ENCODE data around the gene G3BP2. TPM values are rescaled to one million over a fixed set of nuclear protein-coding genes. Genes with fewer than 3 reads are reported as not detected.

G3BP2 gene
- total RNA-seq, 1 donor from 2014 or later, result 175 TPM

GRCh38 chr4:75702919-75703411, 29.8 kb upstream of the G3BP2 start:
- Mint-ChIP-seq H3K36me3 (no peaks in the 10 kb centered on the region), H3K27ac (no peak overlapping the region), H3K9me3 (no peaks in the 10 kb centered on the region), H3K4me1 (peaks cover 4% of the 10 kb centered on the region), H3K27me3 (ENCODE audit: low read depth) (no peaks in the 10 kb centered on the region), H3K4me3 (no peak overlapping the region)
- no peak for DNase-seq (ENCODE audit: low spot score in 2 of 2, unreplicated experiment in 2 of 2)
- no peak for TF ChIP-seq CTCF (IDR thresholded peaks at IDR 0.05; ENCODE audit: unreplicated experiment)

GRCh38 chr4:75699299-75699698, 26.1 kb upstream of the G3BP2 start:
- no peaks in the 10 kb centered on the region for H3K4me1 Mint-ChIP-seq
- no peak for DNase-seq (ENCODE audit: low spot score in 2 of 2, unreplicated experiment in 2 of 2)
- no peak overlapping the region for H3K27ac Mint-ChIP-seq

GRCh38 chr4:75698963-75699228, 25.7 kb upstream of the G3BP2 start:
- peaks cover 3% of the 10 kb centered on the region for H3K9me3 Mint-ChIP-seq
- no peaks in the 10 kb centered on the region for H3K4me1 Mint-ChIP-seq
- H3K27ac Mint-ChIP-seq, result no peak overlapping the region
- no peaks in the 10 kb centered on the region for H3K27me3 Mint-ChIP-seq (ENCODE audit: low read depth)
- TF ChIP-seq CTCF (IDR thresholded peaks at IDR 0.05; ENCODE audit: unreplicated experiment), result no peak
- H3K4me3 Mint-ChIP-seq, result no peak overlapping the region
- peaks cover 8% of the 10 kb centered on the region for H3K36me3 Mint-ChIP-seq
- DNase-seq (ENCODE audit: low spot score in 2 of 2, unreplicated experiment in 2 of 2), result no peak

More at GRCh38 chr4:75699299-75699698, 26.1 kb upstream of the G3BP2 start:
- Mint-ChIP-seq H3K9me3 (no peaks in the 10 kb centered on the region), H3K36me3 (peaks cover 5% of the 10 kb centered on the region), H3K27me3 (ENCODE audit: low read depth) (no peaks in the 10 kb centered on the region), H3K4me3 (no peak overlapping the region)
- no peak for TF ChIP-seq CTCF (IDR thresholded peaks at IDR 0.05; ENCODE audit: unreplicated experiment)

- TF ChIP-seq CTCF (IDR thresholded peaks at IDR 0.05; ENCODE audit: unreplicated experiment), result no peak
- no peaks in the 10 kb centered on the region for H3K4me1 Mint-ChIP-seq
- no peak overlapping the region for H3K27ac Mint-ChIP-seq
Observed at GRCh38 chr4:75698162-75698962, 25.2 kb upstream of the G3BP2 start.

GRCh38 chr4:75696581-75696980, 23.4 kb upstream of the G3BP2 start:
- no peak for DNase-seq (ENCODE audit: low spot score in 2 of 2, unreplicated experiment in 2 of 2)
- Mint-ChIP-seq H3K36me3 (peaks cover 13% of the 10 kb centered on the region), H3K9me3 (peaks cover 4% of the 10 kb centered on the region), H3K27ac (no peak overlapping the region), H3K4me3 (no peak overlapping the region), H3K4me1 (no peaks in the 10 kb centered on the region), H3K27me3 (ENCODE audit: low read depth) (no peaks in the 10 kb centered on the region)
- TF ChIP-seq CTCF (IDR thresholded peaks at IDR 0.05; ENCODE audit: unreplicated experiment), result no peak

More at GRCh38 chr4:75698162-75698962, 25.2 kb upstream of the G3BP2 start:
- DNase-seq (ENCODE audit: low spot score in 2 of 2, unreplicated experiment in 2 of 2), result no peak
- Mint-ChIP-seq H3K9me3 (peaks cover 4% of the 10 kb centered on the region), H3K27me3 (ENCODE audit: low read depth) (no peaks in the 10 kb centered on the region), H3K36me3 (peaks cover 9% of the 10 kb centered on the region), H3K4me3 (no peak overlapping the region)

All from mesothelial cell of epicardium (in vitro differentiated cells).